NCI-H2171 (cell line): ENCODE measurements around the gene ARHGEF10L.
"Not testable (repeated sequence)": the region's sequence is repeated elsewhere in the genome, so short reads cannot be mapped to it uniquely, and the experiment has no call there.

Experiments used
- DNase-seq: peaks from one replicate; lab custom pipeline; 2025; lab: John Stamatoyannopoulos, UW

The ARHGEF10L gene

GRCh38 chr1:17743008-17743647 lies 203.6 kb downstream of the ARHGEF10L start:
- DNase-seq, result no peak

DNA sequence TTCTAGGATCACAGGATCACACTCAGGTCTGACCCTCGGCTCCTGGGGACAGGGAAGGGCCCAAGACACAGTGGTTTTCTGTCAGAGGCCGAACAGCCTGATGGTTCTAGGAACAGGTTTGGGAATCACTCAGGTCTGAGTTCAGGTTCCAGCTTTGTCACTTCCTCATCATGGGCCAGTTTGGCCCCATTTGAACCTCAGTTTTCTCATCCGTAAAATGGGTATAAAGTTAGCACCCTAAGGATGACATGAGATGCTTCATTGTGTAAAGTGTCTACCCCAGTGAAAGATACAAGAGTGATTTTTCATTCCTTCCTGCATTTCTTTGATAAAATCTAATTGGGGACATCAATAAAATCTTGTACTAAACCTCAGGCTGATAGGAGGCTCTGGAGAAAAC lies 204.4 kb downstream of the ARHGEF10L start:
- no peak for DNase-seq

DNA sequence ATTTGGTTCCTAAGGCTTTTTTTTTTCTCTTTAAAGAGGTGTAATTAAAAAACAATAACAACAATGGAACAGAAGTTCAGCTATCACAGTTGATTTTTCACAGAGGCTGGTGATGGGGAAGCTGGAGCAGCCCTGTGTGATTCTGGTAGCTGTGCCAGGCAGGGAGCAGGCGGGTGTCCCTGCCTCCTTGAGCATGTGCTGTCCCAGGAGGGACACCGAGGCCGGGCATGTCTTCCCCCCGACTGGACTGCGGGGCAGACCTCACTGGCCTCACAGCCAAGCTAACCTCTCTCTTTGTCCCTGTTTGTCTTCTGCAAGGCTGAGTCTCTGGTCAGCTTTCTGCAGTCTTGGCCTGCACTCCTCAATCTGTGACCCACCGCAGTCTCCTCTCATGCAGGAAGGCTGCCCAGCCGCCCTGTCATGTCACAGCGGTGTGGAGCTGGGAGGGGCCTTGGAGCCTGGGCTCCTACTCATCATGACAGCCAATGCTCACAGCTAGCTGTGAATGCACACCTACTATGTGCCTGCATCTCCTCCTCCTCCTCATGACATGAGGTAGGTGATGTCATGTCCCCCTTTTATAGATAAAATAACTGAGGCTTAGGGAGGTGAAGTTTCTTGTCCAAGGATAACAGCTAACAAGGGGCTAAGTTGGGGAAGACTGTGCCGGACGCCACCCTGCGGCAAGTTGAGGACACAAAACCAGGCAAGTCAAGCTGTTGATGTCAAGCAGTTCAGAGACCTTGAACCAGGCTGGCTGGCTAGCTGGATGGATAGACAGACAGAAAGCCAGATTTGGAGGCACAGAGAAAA lies 205.4 kb downstream of the ARHGEF10L start:
- no peak for DNase-seq

- DNase-seq, result no peak
These were observed 206.0 kb downstream of the ARHGEF10L start for GRCh38 chr1:17745479-17745955.

GRCh38 chr1:17746281-17746680 lies 206.8 kb downstream of the ARHGEF10L start:
- DNase-seq, result not testable (repeated sequence)

- DNase-seq, result no peak
These were observed 207.4 kb downstream of the ARHGEF10L start for GRCh38 chr1:17746920-17747319.
